Testis (tissue), 3 donors: ENCODE data around the gene PLAAT3. TPM values are rescaled to one million over a fixed set of nuclear protein-coding genes. Genes with fewer than 3 reads are reported as not detected.

Experiments used
- DNase-seq: peaks from one replicate; pipeline ENCODE4 v3.0.0-alpha.2; 2019
- H3K27ac ChIP-seq, 2 donors: fragments of 200-600 bp; sonication (generic); one replicate each; pipeline ENCODE4 v1.5.1; 2019
- H3K27me3 ChIP-seq: fragments of 200-600 bp; sonication (generic); one replicate; pipeline ENCODE4 v1.5.1; 2019
- H3K36me3 ChIP-seq: fragments of 200-600 bp; sonication (generic); one replicate; pipeline ENCODE4 v1.5.1; 2017; ENCODE audit warnings: low read depth; ENCODE audit errors: missing control alignments
- H3K4me1 ChIP-seq: fragments of 200-600 bp; sonication (generic); one replicate; pipeline ENCODE4 v1.5.1; 2019
- H3K4me3 ChIP-seq, 2 donors: fragments of 200-600 bp; sonication (generic); one replicate each; pipeline ENCODE4 v1.5.1; 2017 to 2019
- H3K9me3 ChIP-seq: fragments of 200-600 bp; sonication (generic); one replicate; pipeline ENCODE4 v1.5.1; 2017
- CTCF ChIP-seq, 3 experiments: fragments of 450-650 bp in 2 of 3; fragments of 200-600 bp in 1 of 3; sonication (generic) in 1 of 3; IDR thresholded peaks; one replicate each; pipeline ENCODE4 v1.5.1; 2016 to 2019; ENCODE audit warnings: antibody characterized with exemption in 3 of 3, mild to moderate bottlenecking in 2 of 3, moderate library complexity in 1 of 3
- POLR2A ChIP-seq: fragments of 450-650 bp; IDR thresholded peaks from one replicate; pipeline ENCODE4 v1.6.1; 2017; ENCODE audit warnings: antibody characterized with exemption, mild to moderate bottlenecking, moderate library complexity
- WGBS, 2 donors: methylation state at CpG; one replicate each; pipeline ENCODE4 v1.1.5; 2018; 5-methylcytosine and 5-hydroxymethylcytosine counted together
- intact Hi-C: fragments of 100-400 bp; cut with DNase I; formaldehyde crosslinking; loops from one replicate; pipeline ENCODE4 v1.15.1; 2023; ENCODE audit warnings: low total_unique reads
- polyA plus RNA-seq: library from polyadenylated mRNA; stranded (reverse); fragments of 350-450 nt; fragmentation: Illumina TruSeq; extraction: RNeasy Lipid Tissue Mini Kit (QIAGEN cat#74804); gene quantifications from one replicate; pipeline ENCODE4 v1.2.3, GENCODE V29; 2014; ENCODE audit warnings: low read depth, low replicate concordance; ENCODE audit not compliant: insufficient read depth
- total RNA-seq, 2 donors: library from RNA; depleted of rRNA; stranded (reverse); fragments of >200 nt; gene quantifications; one replicate each; pipeline ENCODE4 v1.2.3, GENCODE V29; 2016

PLAAT3 gene
- total and polyA plus RNA-seq, 3 donors from 2014 or later, result 136 to 301 (median 147) TPM

- Histone ChIP-seq H3K9me3 (no peaks in the 10 kb centered on the region), H3K36me3 (no peaks in the 10 kb centered on the region), H3K27me3 (no peaks in the 10 kb centered on the region), H3K4me1 (peaks cover 11% of the 10 kb centered on the region), H3K27ac (no peak overlapping the region), H3K4me3 (no peak overlapping the region)
- peak; percentile 10 for DNase-seq
- intact Hi-C loops, result no loop called here
- WGBS, 2 donors, result 48 to 55% methylated on average over 3 of the region's 3 CpGs
- no peak for TF ChIP-seq POLR2A
- no peak for TF ChIP-seq CTCF (IDR thresholded peaks at IDR 0.05)
Observed at GRCh38 chr11:63572026-63572688, 42.1 kb downstream of the PLAAT3 start.

- Histone ChIP-seq H3K27ac (no peak overlapping the region), H3K4me1 (no peaks in the 10 kb centered on the region), H3K27me3 (no peaks in the 10 kb centered on the region), H3K9me3 (no peaks in the 10 kb centered on the region), H3K4me3 (no peak overlapping the region), H3K36me3 (no peaks in the 10 kb centered on the region)
- no peak for DNase-seq
- 94 to 98% methylated on average over 3 of the region's 3 CpGs for WGBS, 2 donors
- intact Hi-C loops, result no loop called here
- TF ChIP-seq CTCF (IDR thresholded peaks at IDR 0.05), result no peak
- TF ChIP-seq POLR2A, result no peak
Observed at GRCh38 chr11:63569570-63569969, 44.7 kb downstream of the PLAAT3 start.

GRCh38 chr11:63567044-63567840 is 47.0 kb downstream of the PLAAT3 start:
- DNase-seq, result peak; percentile 61
- H3K9me3 ChIP-seq, result no peaks in the 10 kb centered on the region
- intact Hi-C loops, result no loop called here
- TF ChIP-seq POLR2A (no peak), CTCF (IDR thresholded peaks at IDR 0.05) (no peak)
- H3K4me3 ChIP-seq, result no peak overlapping the region
- H3K4me1 ChIP-seq, result no peaks in the 10 kb centered on the region
- no peak overlapping the region for H3K27ac ChIP-seq
- H3K36me3 ChIP-seq, result no peaks in the 10 kb centered on the region
- 38 to 40% methylated on average over 5 of the region's 5 CpGs for WGBS, 2 donors
- no peaks in the 10 kb centered on the region for H3K27me3 ChIP-seq

GRCh38 chr11:63564784-63565350 is 49.4 kb downstream of the PLAAT3 start:
- Histone ChIP-seq H3K36me3 (no peaks in the 10 kb centered on the region), H3K4me3 (no peak overlapping the region), H3K4me1 (no peaks in the 10 kb centered on the region), H3K9me3 (no peaks in the 10 kb centered on the region), H3K27me3 (no peaks in the 10 kb centered on the region), H3K27ac (no peak overlapping the region)
- 85 to 86% methylated on average over 4 of the region's 4 CpGs for WGBS, 2 donors
- no peak for TF ChIP-seq CTCF (IDR thresholded peaks at IDR 0.05)
- TF ChIP-seq POLR2A, result no peak
- DNase-seq, result no peak
- intact Hi-C loops, result no loop called here
